HG03097 (cell line): ENCODE results near the gene PGM2.

Experiments used
- ATAC-seq: cut with Tn5 transposase; IDR thresholded peaks from one replicate; pipeline ENCODE4 v1.9.1; 2021; ENCODE audit not compliant: unreplicated experiment, low FRiP score

Gene PGM2

GRCh38 chr4:37858872-37859271, 32.4 kb downstream of the PGM2 start:
- no peak for ATAC-seq

GRCh38 chr4:37860266-37860665, 33.8 kb downstream of the PGM2 start:
- no peak for ATAC-seq

GRCh38 chr4:37862961-37863360, 36.5 kb downstream of the PGM2 start:
- ATAC-seq: no peak

- no peak for ATAC-seq
Observed at GRCh38 chr4:37864786-37865185, 38.3 kb downstream of the PGM2 start.

- no peak for ATAC-seq
Observed at GRCh38 chr4:37865450-37865849, 39.0 kb downstream of the PGM2 start.

GRCh38 chr4:37867102-37867501, 40.6 kb downstream of the PGM2 start:
- ATAC-seq: no peak

GRCh38 chr4:37868238-37868637, 41.8 kb downstream of the PGM2 start:
- ATAC-seq: no peak

DNA sequence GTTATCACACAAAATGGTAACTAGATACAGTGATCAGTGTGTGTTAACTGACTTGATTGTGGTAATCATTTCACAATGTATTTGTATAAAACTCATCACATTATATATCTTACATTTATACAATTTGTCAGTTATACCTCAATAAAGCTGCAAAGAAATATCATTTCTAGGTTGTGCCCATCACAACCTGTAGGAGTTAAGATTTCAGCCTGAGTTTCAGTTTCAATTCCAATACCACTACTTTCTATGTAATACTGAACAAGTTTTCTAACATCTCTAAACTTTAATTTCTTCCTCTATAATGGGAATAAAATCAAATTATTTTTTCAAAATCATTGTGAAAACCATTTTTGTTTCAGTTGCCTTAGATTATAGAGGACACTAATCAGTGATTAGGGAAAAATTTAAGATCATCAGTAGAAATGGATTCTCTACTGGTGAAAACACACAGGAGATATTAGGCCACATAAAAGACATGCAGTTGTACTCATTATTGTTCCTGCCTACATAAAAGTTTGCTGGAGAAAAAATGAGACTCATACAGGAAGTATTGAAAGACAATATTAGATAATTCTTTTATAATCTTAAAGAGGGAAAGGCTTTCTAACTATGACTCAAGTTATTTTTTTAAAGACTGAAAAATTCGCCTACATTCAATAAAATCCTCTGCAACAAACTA, 46.0 kb downstream of the PGM2 start:
- no peak for ATAC-seq

DNA sequence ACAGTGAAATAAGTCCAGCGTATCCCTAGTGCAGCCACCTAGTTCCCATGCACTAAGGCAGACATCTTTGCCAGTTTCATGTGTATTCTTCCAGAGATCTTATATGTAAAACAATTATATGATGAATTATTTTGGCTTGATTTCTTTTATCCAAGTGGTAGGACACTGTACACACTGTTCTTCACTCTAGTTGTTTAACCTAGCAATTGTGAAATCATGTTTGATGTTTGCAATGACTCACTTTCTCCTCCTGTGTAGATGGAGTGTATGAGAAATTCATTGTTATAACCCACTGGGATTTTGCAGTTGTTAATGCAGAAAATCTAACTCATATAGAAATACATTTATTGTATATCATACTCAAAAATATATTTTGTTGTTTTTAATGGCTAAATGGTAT, 46.9 kb downstream of the PGM2 start:
- ATAC-seq: no peak

DNA sequence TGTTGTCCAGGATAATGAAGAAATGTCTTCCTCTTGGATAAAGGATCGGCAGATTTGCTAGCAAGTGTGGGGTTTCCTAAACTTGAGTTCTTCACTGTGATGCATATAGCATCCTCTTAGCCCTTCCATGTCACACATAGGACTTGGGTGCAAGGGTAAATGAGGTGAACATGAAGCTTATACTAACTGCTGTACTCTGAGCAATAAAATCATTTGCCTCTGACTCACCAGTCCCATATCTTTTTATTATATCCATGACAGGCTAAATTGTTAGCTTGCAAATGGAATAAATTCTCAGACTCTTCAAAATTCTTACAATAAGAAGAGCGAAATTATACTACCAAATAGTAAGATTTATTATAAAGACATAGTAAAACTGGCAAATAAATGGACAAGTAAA, 49.7 kb downstream of the PGM2 start:
- ATAC-seq: no peak

DNA sequence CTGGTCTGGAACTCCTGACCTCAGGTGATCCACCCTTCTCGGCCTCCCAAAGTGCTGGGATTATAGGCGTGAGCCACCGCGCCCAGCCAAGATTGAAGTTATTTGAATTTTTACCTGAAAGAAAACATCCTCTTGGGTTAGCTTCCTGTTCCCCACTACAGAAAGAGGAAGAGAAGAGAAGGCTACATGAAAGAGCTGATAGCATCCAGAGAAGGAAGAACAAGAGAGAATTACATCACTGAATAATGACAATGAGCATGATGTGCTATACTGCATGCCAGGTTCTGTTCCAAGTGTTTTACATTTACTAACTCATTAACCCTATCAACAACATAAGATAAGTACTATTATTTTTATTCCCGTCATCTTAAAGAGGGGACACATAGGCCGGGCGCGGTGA, 52.9 kb downstream of the PGM2 start:
- ATAC-seq: no peak

DNA sequence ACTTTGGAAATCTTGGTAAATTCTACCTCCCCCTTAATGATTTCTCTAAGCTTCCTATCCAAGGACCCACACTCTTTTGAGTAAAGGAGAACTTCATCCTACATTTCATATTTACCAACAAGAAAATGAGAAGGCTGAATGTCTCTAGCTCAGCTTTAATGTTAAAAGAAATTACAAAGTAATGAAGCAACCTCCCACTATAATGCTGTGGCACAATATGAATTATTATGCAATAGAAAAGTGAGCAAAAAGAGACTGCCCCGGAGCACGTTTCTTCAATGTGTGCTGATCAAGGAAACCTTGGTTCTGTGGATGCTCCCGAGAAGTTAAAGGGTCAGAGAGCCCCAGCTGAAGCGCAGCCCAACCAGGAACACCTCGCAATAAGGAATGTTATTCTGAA, 55.3 kb downstream of the PGM2 start:
- ATAC-seq: no peak

DNA sequence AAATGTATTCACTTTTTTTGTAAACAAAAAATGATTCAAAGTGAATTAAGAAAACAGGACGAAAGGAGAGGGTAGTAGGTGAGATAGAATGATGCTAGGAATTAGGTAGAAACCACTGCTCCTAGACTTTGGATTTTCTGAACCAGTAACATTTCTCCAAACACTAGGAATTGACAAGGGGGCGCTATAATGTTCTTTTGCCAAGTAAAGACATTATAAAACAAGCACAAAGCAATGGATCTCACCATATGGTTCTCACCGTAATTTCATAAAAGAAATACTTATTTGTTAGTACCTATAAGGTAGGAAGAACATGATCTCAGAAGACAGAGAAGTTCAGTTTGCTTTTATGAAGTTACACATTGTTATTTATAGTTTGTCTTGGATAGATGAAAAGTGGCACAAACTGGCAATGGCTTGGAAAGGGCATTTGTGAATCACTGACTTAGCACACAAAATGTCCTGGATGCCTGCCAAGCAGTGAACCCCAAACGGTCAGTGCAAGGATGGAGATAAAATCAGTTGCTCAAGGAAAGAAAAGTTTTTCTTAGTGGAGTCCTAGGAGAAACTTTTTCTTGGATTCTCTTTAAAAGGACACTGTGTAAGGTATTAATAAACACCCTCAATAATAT, 56.3 kb downstream of the PGM2 start:
- no peak for ATAC-seq

DNA sequence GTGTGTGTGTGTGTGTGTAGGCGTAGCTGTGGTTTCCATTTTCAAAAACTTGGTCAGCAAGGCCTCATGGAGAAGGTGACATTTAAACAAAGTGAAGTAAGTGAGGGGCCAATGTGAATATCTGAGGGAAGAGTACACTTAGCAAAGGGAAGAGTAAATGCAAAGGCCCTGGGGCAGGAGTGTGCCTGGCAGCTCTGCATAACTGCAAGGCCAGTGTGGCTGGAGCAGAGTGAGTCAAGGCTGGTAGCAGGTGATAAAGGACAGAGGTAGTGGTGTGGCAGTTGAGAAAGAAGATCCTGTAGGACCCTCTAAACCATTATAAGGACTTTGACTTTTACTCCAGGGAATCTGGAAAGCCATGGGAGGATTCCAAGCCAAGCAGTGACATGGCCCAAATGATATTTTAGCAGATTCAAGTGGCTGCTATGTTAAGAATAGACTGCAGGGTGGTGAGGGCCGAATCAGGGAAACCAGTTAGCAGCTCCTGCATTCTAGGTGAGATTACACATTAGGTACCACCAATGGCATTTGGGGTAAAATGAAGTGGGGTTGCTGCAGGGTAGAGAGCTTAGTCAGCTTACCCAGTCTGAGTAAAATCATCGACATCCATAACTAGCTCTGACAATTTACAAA, 58.5 kb downstream of the PGM2 start:
- no peak for ATAC-seq

DNA sequence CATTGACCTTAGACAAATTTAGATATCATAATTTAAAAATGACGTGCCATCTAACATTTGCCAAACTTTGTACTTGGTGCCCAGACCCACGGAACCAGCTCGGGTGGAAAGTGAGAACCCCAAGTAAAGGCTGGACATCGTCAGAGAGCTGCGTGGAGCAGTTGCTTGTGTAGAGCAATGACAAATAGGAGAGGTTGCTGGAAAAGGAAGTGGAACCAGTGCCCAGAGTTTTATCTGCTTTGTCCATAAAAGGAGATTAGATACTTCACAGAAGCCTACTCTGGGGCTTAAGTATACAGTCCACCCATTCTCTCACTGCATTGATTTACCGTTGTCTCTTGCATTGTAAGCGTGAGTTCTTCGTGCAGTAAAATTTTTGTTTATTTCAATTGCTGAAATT, 59.0 kb downstream of the PGM2 start:
- no peak for ATAC-seq

GRCh38 chr4:37889849-37890800, 63.6 kb downstream of the PGM2 start:
- ATAC-seq: peak; percentile 20

DNA sequence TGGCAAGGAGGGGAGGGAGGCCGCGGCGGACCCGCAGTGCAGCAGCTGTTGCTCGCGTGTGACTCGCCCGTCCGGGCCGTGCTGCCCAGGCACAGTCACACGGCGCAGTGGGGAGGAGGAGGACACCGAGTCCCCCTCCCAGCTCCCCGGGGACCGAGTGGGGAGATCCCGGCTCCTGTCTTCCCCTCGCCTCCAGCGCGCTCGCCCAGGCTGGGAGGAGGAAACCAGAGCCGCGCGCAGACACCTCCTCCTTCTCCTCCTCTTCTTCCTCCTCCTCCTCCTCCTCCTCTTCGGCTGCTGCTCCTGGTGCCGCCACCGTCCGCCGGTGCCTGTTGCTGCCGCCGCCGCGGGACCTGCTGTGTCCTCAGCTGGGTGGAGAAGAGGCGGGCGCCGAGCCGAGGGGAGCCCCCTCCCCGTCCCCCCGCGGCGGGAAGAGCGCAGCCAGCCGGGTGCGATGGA, 64.3 kb downstream of the PGM2 start, which contains the start of gene TBC1D1:
TSS of gene TBC1D1 (plus strand) at position 284 of the 459 bp plus-strand sequence. CDS start 11,012 bp downstream, outside the sequence.
- peak; percentile 25 for ATAC-seq

- ATAC-seq: peak; percentile 64
Observed at GRCh38 chr4:37891260-37892159, 65.0 kb downstream of the PGM2 start.

DNA sequence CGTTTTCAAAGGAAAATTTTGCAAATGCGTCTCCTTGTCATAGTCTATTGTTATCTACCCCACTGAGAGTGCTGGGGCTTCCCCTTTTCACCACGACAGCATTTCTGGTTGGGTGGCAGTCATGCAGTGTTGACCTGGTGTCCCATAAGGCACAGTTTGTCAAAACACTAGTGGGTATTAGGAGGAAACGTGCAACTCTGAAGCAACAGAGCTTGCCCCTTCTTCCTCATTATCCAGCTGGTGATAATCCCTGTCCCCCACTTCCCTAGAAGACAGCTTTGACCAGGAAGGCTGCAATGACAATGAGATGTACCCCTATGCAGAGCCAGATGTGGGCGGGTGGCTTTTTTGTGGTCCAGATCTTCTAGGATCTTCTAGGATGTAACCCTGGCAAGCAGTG, 66.2 kb downstream of the PGM2 start:
- ATAC-seq: peak; percentile 27

DNA sequence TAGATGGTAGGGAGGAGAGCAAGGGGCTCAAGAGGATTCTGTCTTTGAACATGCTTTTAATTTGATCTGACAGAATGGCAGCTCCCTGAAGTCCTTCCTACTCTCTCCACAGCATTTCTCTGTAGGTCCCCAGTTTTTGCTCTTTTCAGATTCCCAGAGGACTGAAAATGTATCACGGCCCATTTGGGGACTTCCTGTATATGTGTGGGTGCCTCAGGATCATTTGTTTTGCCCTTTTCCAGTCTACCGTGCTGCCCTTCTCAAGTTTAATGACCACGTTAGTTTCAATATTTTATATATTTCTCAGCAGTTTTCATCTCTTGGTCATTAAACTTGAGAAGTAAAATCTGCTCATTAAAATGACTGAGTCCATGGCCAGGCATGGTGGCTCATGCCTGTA, 66.7 kb downstream of the PGM2 start:
- no peak for ATAC-seq
